NCI-H128 (cell line): ENCODE measurements around the gene RRP1B.
"Not testable (repeated sequence)": the region's sequence is repeated elsewhere in the genome, so short reads cannot be mapped to it uniquely, and the experiment has no call there.

Source experiments
- DNase-seq: peaks from one replicate; lab custom pipeline; 2025; ENCODE audit not compliant: unreplicated experiment; lab: John Stamatoyannopoulos, UW

The RRP1B gene

DNA sequence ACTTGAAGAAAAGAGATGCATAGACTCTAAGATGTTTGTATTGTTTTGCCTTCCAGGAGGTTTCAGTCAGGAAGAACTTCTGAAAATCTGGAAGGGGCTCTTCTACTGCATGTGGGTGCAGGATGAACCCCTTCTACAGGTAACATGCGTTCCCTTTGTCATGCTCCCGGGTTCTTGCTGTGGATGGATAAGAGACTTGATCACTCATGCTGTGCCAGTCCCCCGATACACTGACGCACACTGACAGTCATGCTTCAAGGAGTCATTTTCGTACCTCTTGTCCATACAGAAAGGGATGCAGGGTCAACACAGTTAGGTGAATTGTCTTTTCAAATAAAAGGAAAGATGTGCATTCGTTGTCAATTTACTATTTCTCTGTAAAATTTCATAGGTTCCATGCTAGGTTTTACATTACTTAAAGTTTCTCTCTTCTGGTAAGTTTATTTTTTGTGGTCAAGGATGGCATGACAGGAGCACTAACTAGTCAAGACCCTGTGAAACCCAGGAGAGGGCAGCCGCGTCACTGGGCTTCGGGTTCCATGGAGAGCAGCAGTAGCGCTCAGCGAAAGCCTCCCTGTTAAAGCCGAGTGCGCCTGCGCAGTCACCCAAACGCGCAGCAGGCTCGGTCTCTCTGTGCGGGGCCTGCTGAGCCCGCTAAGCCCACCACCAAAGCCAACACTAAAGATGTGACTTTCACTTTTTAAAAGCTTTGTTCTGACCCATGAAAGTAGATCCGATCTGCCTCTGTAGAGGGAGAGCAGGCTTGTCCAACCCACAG lies 10.7 kb downstream of the RRP1B start:
- no peak for DNase-seq

DNA sequence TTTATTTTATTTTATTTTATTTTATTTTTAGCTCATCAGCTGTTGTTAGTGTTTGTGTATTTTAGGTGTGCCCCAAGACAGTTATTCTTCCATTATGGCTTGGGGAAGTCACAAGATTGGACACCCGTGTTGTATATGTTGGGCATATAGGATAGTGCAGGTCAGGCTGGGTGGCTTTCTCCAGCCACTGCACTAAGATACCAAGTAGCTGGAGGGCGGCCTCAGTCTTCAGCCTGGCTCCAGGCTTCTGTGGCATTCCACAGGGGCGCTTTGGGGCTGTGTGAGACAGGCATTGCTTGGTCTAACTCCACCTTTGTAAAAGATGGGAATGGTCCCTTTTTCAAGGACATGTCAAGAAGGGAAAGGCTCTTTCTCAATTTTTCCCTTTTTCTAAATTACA lies 16.5 kb downstream of the RRP1B start:
- no peak for DNase-seq

DNA sequence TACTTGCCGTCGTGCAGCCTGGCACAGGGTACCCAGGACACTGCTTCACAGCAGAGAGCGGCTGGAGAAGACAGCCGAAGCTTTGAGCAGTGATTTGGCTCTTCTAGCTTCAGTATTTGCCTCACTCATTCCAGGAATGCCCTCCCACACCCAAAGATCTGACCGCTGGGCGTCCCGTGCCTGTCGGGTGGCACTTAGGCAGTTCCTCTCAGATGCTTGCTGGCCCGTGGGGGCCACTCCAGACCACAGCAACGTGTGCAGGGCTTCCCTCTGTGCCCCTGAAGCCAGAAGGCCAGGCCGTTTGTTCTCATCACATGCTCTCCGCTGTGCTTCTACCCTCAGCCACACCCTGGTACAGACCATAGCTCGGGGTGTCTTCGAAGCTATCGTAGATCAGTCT lies 17.0 kb downstream of the RRP1B start:
- DNase-seq = no peak

DNA sequence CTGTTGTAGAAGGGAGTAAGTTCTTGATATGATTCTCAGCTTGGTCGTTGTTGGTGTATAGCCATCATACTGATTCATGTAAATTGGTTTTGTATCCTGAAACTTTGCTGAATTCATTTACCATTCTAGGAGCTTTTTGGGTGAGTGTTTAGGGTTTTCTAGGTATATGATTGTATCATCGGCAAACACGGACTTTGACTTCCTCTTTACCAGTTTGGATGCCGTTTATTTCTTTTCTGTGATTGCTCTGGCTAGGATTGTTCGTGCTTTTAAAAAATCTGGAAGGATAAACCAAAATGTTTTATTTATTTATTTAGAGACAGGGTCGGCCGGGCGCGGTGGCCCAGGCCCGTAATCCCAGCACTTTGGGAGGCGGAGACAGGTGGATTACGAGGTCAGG lies 20.6 kb downstream of the RRP1B start:
- DNase-seq = no peak

DNA sequence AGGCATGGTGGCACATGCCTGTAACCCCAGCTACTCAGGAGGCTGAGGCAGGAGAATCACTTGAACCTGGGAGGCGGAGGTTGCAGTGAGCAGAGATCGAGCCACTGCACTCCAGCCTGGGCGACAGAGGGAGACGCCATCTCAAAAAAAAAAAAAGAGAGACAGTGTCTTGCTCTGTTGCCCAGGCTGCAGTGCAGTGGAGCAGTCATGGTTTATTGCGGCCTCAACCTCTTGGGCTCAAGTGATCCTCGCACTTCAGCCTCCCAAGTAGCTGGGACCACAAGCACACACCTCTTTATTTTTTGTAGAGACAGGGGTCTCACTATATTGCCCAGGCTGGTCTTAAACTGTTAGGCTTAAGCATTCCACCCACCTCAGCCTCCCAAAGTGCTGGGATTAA lies 21.1 kb downstream of the RRP1B start:
- DNase-seq = not testable (repeated sequence)

DNA sequence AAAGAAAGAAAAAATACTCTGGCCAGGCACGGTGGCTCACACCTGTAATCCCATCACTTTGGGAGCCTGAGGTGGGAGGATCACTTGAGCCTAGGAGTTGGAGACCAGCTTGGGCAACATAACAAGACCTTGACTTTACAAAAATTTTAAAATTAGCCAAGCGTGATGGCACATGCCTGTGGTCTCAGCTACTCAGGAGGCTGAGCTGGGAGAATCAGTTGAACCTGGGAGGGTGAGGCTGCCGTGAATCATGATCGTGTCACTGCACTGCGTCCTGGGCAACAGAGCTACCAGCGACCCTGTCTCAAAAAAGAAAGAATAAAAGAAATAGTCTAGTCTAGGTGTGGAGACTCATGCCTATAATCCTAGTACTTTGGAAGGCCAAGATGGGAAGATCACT lies 22.3 kb downstream of the RRP1B start:
- no peak for DNase-seq

DNA sequence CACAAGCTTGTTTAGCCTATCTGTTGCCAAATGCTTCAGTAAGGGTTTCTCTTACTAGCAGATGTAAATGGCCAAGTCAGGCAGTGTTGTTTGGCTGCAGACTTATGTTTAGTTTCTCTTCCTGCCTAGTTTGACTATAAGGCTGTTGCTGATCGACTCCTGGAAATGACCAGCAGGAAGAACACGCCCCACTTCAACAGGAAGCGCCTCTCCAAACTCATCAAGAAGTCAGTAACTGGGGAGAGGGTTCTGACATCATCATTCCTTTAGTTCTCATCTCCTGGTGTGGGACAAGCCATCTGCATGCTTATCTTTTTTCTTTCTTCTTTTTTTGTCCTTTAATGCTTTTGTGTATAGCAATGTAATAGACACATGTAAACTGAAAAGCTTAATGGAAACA lies 25.1 kb downstream of the RRP1B start:
- no peak for DNase-seq

DNA sequence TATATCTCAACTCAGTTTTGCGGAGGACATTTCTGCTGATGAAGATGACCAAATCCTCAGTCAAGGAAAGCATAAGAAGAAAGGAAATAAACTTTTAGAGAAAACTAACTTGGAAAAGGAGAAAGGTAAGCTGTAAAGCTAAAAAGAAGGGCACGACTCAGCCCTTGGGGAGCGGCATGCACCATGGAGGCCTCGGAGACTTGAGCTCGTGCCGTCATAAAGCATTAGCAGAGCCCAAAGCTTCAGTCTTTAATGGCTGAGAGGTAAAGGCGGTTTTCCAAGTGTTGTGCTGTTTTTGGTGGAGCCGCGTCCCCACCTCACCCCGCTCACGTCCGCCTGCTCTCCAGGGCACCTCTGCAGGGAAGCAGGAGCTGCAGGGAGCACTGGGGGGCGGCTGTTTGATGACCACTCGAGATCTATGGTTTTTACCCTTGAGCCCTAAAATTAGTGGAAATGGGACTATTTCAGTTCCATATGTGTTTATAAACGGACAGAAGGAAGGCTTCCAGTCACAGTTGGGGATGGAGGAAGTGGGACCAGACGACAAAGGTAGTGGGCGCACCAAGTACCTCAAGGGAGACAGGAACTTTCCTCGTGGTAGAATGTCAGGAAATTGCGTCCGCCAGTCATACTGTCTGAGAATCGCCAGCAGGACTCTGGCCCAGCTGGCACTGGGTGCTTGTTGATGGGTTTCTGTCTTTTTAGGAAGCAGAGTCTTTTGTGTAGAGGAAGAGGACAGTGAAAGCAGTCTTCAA lies 27.6 kb downstream of the RRP1B start:
- no peak for DNase-seq

DNA sequence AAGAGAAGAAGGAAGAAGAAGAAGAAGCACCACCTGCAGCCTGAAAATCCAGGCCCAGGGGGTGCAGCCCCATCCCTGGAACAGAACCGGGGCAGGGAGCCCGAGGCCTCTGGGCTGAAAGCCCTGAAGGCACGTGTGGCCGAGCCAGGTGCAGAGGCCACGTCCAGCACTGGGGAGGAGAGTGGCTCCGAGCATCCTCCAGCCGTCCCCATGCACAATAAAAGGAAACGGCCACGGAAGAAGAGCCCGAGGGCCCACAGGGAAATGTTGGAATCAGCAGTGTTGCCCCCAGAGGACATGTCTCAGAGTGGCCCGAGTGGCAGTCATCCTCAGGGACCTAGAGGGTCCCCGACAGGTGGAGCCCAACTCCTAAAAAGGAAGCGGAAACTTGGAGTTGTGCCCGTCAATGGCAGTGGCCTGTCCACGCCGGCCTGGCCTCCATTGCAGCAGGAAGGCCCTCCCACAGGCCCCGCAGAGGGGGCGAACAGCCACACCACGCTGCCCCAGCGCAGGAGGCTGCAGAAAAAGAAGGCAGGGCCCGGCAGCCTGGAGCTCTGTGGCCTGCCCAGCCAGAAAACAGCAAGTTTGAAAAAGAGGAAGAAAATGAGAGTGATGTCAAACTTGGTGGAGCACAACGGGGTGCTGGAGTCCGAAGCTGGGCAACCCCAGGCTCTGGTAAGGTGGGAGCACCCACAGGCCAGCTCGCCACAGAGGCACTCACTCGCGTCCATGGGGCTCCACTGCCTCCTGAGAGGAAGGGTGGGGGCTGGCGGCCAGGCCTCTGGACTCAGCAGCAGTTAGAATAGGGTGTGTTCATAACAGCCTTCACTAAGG lies 28.4 kb downstream of the RRP1B start:
- no peak for DNase-seq

DNA sequence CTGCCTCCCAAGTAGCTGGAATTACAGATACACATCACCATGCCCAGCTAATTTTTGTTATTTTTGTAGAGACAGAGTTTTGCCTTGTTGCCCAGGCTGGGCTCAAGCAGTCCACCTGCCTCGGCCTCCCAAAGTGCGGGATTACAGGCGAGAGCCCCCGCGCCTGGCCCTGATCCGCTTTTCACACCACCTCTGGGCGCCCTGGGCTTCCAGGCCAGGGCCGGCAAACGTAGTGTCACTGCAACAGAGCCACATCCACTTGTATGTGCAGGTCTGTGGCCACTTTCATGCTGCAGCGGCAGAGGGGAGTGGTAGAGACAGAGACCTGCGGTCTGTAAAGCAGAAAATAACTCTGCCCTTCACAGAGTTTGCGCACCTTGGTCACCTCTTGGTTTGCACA lies 29.5 kb downstream of the RRP1B start:
- DNase-seq = no peak

DNA sequence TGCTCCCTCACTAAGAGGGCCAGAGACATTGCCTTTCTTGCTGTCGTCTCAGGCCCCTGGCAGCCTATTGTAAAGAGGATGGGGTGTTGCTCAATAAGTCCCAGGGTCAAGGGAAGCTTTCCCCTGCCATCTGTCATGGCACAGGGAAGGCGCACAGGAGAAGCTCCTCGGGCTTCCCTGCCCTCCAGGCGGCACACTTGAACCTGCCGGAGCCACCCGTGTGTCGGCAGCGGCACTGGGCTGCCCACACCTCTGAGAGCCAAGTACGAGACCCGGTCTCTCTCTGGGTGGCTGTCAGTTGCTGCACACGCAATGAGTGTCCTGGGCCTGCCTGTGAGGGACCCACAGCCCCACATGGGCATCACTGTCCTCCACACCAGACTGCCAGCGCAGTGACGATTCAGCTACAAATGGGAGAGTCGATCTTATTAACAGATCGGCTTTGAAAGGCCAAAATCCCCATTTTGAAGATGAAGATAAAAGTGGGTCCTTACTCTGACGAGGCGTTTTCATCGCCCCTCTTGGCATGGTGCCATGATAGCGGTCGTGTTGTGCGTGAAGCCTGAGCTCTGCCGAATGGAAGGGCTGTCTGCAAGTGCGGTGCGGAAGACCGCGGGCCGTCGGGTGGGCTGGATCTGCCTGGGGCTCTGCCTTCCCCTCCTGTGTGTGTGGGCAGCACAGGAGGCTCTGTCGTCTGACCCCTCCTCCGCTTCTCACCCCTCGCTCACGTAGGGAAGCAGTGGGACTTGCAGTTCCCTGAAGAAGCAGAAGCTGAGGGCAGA lies 30.4 kb downstream of the RRP1B start:
- DNase-seq = no peak

DNA sequence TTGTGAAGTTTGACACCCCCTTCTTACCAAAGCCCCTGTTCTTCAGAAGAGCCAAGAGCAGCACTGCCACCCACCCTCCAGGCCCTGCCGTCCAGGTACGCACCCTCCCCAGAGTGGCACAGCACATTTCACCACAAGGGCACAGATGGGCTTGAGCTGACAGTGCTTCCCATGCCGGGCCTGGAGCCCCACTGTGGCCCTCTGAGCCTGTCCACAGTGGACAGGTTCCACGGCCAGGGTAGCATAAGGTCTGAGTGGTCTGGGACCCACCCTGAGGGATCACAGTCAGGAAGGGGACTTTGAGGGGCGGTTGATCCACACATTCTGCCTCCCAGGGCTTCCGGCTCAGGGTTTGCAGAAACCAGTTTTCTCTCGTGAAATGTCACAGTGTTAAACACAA lies 31.0 kb downstream of the RRP1B start:
- no peak for DNase-seq

DNA sequence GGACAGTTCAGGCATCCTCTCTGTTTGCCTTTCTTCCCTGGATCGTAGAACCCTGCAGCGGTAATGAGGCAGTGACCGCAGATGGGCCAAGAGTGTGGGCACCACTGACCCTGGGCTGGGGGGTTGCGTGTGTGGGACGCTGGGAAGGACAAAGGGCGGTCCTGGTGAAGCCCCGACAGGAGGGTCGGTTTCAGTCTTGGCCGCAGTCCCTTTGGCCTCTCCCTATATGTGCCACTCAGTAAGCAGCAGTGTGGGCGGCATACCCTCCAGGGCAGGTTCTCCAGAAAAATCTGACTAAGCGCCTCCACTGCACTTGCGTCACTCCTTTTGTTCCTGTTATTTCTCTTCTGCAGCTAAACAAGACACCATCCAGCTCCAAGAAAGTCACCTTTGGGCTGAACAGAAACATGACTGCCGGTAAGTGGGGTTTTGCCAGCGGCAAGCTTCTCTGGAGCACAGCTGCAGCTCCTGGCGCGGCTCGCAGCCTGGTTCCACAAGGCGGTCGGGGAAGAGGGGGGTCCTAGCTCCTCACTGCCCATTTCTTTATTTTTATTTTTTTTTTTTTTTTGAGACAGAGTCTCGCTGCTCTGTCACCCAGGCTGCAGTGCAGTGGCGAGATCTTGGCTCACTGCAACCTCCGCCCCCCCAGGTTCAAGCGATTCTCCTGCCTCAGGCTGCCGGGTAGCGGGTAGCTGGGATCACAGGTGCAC lies 31.9 kb downstream of the RRP1B start:
- no peak for DNase-seq

DNA sequence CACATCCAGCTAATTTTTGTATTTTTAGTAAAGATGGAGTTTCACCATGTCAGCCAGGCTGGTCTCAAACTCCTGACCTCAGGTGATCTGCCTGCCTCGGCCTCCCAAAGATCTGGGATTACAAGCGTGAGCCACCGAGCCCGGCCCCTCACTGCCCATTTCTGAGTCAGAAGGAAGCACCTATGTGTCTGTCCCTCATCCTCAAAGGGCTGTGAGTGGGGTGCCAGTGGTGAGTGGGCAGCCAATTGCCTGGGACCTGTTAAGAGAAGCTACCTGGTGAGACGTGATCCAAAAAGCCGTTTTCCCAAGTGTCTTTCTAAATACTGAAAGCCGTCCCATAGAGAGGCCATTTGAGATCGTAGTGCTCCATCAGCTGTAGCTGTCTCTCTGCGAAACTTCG lies 32.4 kb downstream of the RRP1B start:
- no peak for DNase-seq

DNA sequence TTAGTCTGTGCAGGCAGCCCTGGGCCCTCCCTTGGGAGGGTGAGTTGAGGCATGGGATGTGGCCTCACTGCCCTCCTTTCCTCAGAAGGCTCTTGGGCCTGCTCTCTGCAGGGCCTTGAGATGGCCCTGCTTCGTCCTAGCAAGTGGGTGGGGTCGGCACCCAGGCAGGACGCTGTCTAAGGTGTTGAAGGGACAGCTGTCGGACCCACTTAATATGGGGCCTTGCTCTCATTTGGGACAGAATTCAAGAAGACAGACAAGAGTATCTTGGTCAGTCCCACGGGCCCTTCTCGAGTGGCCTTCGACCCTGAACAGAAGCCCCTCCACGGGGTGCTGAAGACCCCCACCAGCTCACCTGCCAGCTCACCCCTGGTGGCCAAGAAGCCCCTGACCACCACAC lies 33.6 kb downstream of the RRP1B start:
- no peak for DNase-seq

DNA sequence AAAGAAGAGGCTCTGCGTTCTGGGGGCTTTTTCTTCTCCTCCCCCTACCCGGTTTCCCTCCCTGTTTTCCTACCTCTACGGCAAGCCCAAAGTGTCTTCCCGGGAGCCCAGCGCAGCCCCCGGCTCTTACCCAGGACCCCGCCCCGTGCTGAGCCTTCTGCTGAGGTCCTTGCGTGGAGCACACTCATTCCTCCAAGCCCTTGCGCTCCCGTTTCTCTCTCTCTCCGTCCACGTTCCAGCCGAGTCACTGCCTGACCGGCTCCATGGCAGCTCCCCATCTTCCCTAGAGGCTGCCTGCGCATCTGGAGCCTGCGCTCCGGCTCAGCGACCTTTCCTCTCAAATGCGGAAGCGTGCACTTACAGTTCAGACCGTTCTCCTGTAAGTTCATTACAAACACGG lies 34.6 kb downstream of the RRP1B start:
- no peak for DNase-seq

DNA sequence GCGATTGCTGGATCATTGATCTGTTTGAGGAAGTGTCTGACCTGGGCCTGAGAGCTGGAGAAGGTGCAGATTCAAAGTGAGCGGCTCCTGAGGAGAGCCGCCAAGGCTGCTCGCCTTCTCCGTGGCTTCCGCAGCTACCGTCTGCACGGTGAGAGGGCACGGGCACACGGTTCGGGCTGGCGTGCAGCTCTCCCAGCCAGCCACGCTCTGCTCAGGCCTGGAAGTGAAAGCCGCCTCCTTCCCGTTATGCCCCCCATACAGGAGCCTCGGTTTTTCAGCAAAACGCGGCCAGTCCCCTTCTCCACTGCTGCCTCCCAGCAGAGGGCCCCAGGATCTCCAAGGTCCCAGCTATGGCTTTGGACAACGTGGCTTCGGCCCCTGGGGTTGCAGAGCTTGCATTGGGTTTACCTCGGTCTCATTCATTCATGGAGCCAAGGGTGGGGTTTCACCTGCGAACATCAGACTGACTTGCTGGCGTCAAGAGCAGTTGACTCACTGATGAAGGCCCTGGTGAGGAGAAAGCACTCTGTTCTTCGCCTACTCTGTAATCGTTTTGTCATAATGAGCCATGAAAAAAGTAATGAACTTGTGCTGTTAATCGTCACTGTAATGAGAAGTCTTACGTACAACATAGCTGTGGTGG lies 35.2 kb downstream of the RRP1B start:
- DNase-seq = no peak

DNA sequence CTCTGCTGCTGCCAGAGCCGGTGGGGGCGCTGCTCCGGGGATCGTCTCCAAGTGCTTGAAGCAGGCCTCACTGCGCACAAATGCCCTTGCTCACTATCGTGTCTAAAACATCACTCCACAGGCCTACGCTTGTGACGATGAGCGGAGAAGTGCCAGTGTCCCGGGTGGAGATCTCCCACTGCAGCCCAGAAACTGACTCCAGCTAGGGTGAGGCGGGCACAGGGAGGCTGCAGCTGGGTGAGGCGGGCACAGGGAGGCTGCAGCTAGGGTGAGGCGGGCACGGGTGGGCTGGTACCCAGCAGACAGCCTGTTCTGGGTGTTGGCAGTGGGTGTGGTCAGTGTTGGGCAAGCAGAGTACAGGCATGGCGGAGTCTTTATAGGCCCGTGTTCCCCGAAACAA lies 36.9 kb downstream of the RRP1B start:
- DNase-seq = no peak

DNA sequence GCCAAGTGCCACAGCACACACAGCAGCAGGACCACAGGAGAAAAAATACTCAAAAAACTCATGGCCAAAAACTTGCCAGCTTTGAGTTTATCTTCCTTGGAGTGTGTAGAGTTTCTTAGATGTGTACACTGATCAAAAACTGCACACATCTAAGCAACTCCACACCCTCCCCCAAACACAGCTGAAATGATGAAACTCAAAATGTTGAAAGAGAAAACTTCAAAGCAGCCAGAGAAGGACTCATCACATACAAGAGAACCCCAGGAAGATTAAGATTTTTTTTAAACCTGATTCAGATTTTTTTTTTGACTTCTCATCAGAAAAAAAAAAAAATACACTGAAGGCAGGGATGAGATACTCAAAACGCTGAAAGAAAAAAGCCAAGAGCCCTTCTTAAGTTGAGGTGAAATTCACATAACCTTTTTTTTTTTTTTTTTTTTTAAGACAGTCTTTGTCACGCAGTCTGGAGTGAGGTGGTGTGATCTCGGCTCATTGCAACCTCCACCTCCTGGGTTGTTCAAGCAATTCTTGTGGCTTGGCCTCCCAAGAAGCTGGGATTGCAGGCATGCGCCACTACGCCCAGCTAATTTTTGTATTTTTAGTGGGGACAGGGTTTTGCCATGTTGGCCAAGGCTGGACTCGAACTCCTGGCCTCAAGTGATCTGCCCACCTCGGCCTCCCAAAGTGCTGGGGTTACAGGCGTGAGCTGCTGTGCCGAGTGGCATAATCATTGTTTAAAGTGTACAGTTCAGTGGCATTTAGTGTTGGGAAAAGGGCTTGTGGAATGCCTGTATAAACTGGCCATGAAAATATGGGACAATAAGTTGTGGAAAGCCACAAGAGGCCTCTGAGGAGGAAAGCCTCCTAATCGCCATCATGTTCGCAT lies 38.6 kb downstream of the RRP1B start:
- no peak for DNase-seq
